HG03108 (cell line): ENCODE measurements around the gene KIAA0319L.

Source experiments
- ATAC-seq: cut with Tn5 transposase; IDR thresholded peaks from one replicate; pipeline ENCODE4 v1.9.1; 2021; ENCODE audit warnings: moderate library complexity; ENCODE audit not compliant: unreplicated experiment

Gene KIAA0319L

DNA sequence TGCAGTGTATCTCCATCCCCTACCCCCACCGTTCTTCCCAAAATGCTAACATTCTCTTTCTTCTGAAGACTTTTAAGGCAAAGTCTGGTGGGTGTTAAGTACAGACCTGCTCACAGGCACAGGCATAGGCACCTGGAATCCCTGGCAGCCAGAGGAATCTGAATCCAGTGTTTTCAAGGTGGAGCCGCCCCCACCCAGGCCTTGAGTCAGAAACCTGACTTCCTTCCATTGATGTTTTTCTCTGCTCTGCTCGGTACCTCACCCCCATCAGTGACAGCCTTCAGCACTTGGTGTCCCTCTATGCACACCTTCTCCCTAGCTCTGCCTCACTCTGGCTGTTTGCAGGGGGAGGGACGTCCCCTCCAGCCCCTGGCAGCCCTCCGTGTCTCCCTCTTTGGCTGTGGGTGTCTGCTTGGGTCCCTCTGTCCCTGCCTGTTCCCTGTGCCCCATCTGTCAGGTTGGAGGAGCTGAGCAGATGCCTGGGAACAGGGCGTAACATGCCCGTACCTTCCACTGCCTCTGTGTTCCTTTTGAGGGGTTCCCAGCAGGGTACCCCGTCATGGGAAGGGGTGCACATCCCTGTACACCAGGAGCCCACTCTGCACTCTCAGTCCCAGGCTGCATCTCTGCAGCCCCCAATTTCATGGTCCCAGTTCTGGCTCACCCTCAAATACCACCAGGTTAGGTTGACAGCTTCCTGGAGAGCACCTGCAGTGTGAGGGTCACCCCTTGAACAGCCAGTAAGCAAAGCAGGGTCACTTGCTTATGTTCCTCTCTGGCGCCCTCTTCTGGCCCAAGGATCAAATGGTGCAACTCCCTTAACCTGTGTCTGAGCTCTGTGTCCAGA, 7.1 kb upstream of the KIAA0319L start:
- ATAC-seq, result no peak

GRCh38 chr1:35563166-35563565, 6.0 kb upstream of the KIAA0319L start:
- ATAC-seq, result no peak

- no peak for ATAC-seq
These were observed 4.9 kb upstream of the KIAA0319L start for GRCh38 chr1:35561972-35562680.

- ATAC-seq, result no peak
These were observed 4.2 kb upstream of the KIAA0319L start for GRCh38 chr1:35561297-35561971.

DNA sequence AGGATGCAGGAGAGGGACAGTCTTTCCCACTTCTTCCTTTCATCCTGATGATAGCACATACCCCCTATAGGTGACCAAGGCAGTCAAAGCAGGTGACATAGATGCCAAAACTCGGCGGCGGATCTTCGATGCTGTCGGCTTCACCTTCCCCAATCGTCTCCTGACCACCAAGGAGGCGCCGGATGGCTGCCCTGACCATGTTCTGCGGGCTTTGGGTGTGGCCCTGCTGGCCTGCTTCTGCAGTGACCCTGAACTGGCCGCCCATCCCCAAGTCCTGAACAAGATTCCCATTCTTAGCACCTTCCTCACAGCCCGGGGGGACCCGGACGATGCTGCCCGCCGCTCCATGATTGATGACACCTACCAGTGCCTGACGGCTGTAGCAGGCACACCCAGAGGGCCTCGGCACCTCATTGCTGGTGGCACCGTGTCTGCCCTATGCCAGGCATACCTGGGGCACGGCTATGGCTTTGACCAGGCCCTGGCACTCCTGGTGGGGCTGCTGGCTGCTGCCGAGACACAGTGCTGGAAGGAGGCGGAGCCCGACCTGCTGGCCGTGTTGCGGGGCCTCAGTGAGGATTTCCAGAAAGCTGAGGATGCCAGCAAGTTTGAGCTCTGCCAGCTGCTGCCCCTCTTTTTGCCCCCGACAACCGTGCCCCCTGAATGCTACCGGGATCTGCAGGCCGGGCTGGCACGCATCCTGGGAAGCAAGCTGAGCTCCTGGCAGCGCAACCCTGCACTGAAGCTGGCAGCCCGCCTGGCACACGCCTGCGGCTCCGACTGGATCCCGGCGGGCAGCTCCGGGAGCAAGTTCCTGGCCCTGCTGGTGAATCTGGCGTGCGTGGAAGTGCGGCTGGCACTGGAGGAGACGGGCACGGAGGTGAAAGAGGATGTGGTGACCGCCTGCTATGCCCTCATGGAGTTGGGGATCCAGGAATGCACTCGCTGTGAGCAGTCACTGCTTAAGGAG, 3.3 kb upstream of the KIAA0319L start:
- ATAC-seq, result no peak

DNA sequence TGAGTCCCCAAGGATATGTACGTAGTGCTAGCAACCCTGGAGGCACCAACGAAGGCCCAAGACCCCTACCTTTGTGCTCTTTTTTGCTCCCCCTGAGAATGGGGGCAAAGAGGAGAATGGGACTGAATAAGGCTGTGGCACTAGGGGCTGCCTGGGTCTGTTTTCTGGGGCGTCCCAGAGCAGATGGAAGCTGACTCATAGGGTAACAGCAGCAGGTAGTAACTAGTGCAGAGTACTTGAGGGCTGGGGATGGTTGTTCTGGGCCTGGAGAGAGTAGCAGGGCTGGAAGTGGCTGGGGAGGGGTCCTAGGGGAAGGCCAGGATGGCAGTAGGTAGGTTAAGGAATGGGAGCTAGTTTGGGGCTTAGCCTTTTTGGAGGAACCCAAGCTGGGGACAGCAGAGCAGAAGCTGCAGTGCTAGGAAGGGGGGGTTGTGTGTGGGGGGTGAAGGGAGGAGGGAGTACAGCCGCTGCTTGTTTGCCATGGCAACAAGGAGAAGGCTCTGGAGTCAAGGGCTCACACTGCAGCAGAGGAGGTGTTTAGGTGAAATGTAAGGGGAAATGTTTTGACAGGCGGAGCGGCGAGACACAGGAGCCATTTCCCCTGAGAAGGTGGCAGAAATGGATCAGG, 2.2 kb upstream of the KIAA0319L start:
- ATAC-seq, result no peak

- ATAC-seq, result no peak
These were observed 1.4 kb upstream of the KIAA0319L start for GRCh38 chr1:35558374-35559316.

DNA sequence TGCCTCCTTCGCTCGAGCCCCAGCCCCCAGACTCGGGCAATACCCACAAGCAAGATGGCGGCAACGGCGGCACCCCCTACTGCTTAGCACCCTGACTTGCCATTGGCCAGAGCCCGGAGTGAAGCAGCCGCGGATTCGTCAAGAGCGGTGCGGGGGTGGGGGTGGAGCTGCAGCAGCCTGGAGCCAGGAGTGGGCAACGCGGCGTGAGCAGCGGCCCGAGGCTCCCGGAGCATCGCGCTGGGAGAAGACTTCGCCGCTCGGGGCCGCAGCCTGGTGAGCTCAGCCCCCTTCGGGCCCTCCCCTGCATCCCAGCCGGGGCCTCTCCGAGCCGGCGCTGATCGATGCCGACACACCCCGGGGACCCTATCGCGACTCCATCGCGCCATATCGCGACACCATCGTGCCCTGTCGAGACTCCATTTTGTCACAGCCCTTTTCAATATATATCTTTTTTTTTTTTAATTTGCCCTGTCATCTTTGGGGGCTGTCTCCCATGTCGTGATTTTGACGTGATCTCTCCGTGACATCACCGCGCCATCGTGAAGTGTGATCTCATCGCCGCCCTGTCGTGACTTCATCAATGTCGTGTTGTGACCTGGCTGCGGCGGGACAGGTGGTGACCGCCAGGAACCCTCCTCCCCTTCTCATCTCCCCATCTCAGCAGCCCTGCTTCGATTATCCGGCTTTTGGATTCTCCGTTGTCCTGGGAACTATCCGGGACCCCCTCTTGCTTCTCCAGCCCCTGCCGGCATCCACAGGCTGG, 589 bp upstream of the KIAA0319L start, which contains the start of gene NCDN:
Gene NCDN (plus strand): TSS at position 189 of the 763 bp plus-strand sequence. CDS start 392 bp downstream, at position 581.
- ATAC-seq, result peak; percentile 72

GRCh38 chr1:35556484-35557117, 602 bp downstream of the KIAA0319L start:
- ATAC-seq, result no peak

DNA sequence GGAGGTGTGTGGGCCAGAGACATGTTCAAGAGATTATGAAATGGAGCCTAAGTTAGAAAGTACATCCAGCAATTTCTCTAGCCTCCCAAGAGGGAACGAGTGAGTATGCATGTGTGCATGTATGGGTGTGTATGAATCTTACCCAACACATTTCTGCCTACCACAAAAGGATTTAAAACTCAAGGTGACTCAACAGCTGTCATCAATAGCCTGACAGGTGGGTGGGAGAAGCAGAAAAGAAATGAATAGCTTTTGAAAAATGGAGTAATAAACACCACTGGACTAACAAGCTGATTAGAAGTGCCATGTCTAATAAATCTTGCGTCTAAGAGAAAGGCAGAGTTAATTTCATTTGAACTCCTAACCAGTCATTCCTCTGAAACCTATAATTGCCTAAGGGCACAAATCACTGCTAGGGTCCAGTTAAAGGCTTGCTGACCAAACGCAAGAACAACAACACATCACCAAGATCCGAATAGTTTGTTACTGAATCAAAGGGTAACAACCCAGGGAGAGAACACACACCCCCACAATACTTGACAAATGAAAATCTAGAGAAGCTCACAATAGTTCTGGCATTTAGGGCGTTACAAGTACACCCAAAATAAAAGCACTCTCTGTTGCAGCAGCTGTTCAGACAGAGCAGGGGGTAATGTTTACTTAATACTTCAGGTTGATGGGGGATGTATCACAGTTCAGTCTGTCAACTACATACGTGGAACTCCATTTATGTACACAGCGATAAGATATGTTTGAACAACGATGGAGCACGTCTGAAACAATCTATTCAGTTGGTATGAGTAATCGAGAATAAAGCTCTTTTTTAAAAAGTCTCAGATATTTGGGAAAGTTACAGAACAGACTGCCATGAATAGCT, 1.4 kb downstream of the KIAA0319L start:
- no peak for ATAC-seq

DNA sequence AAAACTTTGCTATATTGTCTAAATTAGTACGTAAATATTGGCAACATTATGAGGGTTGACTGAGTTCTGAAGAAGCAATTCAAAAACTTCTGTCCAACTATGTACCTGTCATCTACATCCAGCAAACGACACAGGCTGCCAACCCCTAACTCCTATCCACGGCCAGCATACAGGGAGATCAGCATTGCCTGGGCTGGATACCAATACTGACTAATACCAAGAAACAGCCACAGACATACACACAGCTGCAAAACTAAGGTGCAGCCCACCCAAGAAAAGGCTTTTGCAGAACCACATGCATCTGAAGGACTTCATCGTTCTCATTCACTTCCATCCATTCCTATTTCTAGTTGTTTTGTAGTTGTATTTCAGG, 2.0 kb downstream of the KIAA0319L start:
- ATAC-seq, result no peak

- no peak for ATAC-seq
These were observed 2.7 kb downstream of the KIAA0319L start for GRCh38 chr1:35554266-35555211.

DNA sequence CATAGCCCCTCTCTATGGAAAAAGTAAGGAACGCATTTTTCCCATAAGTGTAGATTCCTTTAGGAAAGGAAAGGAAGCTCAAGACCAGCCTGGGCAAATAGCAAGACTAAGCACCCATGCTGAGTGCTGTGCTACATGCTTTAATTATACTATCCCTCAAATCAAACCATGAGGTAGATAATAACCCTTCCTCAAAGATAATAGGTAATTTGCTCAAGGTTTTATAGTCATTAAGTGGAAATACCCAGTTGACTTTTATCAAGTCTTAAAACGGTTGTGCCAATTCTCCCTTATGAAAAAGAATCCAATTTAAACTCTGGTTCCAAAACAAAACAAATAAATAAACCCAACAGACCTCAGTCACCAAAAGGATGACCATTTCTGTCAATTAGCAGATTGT, 3.4 kb downstream of the KIAA0319L start:
- ATAC-seq, result no peak

DNA sequence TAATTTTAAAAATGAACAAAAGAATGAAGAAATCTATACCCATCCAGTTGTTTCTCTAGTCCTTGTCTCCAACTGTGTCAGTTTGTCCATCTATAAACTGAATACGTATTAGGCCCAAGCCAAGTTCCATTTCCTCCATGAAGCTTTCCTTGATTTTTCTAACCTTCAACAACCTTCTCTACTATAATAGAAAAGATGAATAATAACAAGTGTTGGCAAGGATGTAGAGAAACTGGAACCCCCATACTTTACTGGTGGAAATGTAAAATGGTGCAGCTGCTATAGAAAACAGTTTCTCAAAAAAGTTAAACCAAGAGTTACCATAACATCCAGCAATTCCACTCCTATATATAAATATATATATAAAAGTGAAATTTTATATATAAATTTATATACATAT, 10.6 kb downstream of the KIAA0319L start:
- ATAC-seq, result no peak

DNA sequence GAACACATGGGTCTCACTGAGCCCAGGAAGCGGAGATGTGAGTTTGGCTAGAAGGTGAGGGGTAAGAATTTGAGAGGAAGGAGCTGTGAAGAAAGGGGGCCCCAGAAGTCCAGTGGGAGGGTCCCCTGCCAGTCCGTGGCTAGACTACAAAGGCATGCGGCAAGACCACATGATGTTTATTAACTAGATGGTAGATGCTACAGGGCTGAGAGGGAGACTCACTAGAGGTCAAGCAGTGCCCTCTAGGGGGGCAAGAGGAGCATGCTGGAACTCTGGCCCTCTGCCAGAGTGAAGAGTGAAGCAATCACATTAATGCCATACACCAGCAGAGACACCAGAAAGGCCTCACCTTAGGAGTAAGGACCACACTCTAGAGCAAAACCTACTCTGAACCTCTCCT, 12.2 kb downstream of the KIAA0319L start:
- no peak for ATAC-seq

- no peak for ATAC-seq
These were observed 17.4 kb downstream of the KIAA0319L start for GRCh38 chr1:35539824-35540261.
